GM12875 (cell line): ENCODE results near the gene ZC2HC1B.
"Not testable (repeated sequence)": the region's sequence is repeated elsewhere in the genome, so short reads cannot be mapped to it uniquely, and the experiment has no call there.

Experiments used
- H3K4me3 ChIP-seq: one replicate; pipeline ENCODE4 v1.5.1; 2011; ENCODE audit warnings: low read depth, low read length, control low read depth
- CTCF ChIP-seq: IDR thresholded peaks from 2 replicates; pipeline ENCODE4 v1.5.1; 2011; ENCODE audit warnings: low read depth, mild to moderate bottlenecking, control low read depth, inconsistent platforms, low read length, moderate library complexity, borderline replicate concordance; ENCODE audit not compliant: insufficient read depth

ZC2HC1B gene

GRCh38 chr6:143845033-143845432 lies 19.2 kb upstream of the ZC2HC1B start:
- no peak overlapping the region for H3K4me3 ChIP-seq
- no peak for TF ChIP-seq CTCF

DNA sequence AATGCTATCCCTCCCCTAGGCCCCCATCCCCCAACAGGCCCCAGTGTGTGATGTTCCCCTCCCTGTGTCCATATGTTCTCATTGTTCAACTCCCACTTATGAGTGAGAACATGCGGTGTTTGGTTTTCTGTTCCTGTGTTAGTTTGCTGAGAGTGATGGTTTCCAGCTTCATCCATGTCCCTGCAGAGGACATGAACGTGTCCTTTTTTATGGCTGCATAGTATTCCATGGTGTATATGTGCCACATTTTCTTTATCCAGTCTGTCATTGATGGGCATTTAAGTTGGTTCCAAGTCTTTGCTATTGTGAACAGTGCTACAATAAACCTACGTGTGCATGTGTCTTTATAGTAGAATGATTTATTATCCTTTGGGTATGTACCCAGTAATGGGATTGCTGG lies 12.6 kb upstream of the ZC2HC1B start:
- not testable (repeated sequence) for H3K4me3 ChIP-seq

DNA sequence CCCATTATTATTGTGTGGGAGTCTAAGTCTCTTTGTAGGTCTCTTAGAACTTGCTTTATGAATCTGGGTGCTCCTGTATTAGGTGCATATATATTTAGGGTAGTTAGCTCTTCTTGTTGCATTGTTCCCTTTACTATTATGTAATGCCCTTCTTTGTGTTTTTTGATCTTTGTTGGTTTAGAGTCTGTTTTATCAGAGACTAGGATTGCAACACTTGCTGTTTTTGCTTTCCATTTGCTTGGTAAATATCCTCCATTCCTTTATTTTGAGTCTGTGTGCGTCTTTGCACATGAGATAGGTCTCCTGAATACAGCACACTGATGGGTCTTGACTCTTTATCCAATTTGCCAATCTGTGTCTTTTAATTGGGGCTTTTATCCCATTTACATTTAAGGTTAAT lies 9.2 kb upstream of the ZC2HC1B start:
- H3K4me3 ChIP-seq = not testable (repeated sequence)

DNA sequence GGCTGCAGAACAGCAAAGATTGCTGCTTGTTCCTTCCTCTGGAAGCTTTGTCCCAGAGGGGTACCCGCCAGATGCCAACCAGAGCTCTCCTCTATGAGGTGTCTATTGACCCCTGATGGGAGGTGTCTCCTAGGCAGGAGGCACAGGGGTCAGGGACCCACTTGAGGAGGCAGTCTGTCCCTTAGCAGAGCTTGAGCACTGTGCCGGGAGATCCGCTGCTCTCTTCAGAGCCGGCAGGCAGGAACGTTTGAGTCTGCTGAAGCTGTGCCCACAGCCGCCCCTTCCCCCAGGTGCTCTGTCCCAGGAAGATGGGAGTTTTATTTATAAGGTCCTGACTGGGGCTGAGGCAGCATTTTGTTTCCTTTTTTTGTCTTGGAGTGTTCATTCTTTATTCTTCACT lies 7.5 kb upstream of the ZC2HC1B start:
- not testable (repeated sequence) for H3K4me3 ChIP-seq

DNA sequence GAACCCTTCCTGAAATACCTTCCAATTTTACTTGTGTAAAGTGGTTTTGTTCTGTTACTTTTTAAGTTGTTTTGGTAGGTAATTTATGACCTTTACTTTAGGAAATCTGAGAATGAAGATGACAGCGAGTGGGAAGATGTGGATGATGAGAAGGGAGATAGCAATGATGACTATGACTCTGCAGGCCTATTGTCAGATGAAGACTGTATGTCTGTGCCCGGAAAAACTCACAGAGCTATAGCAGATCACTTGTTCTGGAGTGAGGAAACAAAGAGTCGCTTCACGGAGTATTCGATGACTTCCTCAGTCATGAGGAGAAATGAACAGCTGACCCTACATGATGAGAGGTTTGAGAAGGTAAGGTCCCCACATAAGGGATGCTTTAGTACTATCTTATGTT lies 6.6 kb upstream of the ZC2HC1B start:
- no peak for TF ChIP-seq CTCF

GRCh38 chr6:143859891-143860660 lies 4.2 kb upstream of the ZC2HC1B start:
- no peak overlapping the region for H3K4me3 ChIP-seq
- no peak for TF ChIP-seq CTCF

More for the DNA sequence above, 6.6 kb upstream of the ZC2HC1B start:
- no peak overlapping the region for H3K4me3 ChIP-seq

DNA sequence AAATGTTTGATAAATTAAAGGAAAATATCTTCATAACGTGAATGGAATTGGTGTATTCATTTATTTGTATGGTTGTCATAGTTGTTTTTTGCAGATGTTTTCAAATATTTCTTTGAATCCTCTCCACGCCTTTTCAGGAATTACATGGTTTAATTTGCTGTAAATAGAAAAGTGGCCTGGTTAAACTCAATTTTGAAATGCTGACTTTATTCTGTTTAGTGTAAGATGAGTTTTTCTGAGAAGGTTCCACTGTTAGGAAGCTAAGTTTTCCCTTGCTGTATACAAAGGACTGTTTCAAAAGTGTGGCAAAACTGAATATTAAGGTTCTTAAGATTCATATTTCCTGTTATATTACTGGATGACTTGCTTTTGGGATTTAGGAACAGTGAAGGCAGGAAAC lies 503 bp upstream of the ZC2HC1B start:
- H3K4me3 ChIP-seq = no peak overlapping the region
- TF ChIP-seq CTCF = no peak

- no peak for TF ChIP-seq CTCF
- H3K4me3 ChIP-seq = no peak overlapping the region
Measured at GRCh38 chr6:143867236-143867635, 3.0 kb downstream of the ZC2HC1B start.

- H3K4me3 ChIP-seq = not testable (repeated sequence)
Measured at GRCh38 chr6:143868808-143869207, 4.5 kb downstream of the ZC2HC1B start.

- H3K4me3 ChIP-seq = not testable (repeated sequence)
Measured at GRCh38 chr6:143871202-143871730, 7.0 kb downstream of the ZC2HC1B start.
